Endothelial cell of umbilical vein (primary cell): ENCODE results near the gene KCNJ3. TPM values are rescaled to one million over a fixed set of nuclear protein-coding genes. Genes with fewer than 3 reads are reported as not detected.

Experiments used
- BruUV-seq: library from RNA; stranded (reverse); fragments of 400-500 nt; replicated peaks from 2 replicates; lab custom pipeline; 2021; lab: Mats Ljungman, UMichigan
- CTCF ChIA-PET: fragments of 300-600, 350-600 bp; sonication (Branson Sonifier 250); formaldehyde crosslinking; loops from one replicate; lab custom pipeline; 2021; ENCODE audit warnings: antibody characterized with exemption, inconsistent platforms; lab: Charles Lee
- POLR2A ChIA-PET: fragments of 300-600, 350-600 bp; sonication (Branson Sonifier 250); formaldehyde crosslinking; loops from one replicate; lab custom pipeline; 2021; ENCODE audit warnings: antibody characterized with exemption, inconsistent platforms; lab: Charles Lee
- DNase-seq: peaks from one replicate; pipeline ENCODE4 v3.0.0-alpha.2; 2011; ENCODE audit warnings: low read depth, low spot score
- FAIRE-seq: peaks from 2 replicates; lab custom pipeline; 2011; peaks lifted over from hg19 to GRCh38; lab: Jason Lieb, UNC
- H2AFZ ChIP-seq: 2 replicates; pipeline ENCODE4 v1.6.0; 2012; ENCODE audit warnings: low read depth, low read length, control low read depth, inconsistent platforms
- H3K27ac ChIP-seq: 2 replicates; pipeline ENCODE4 v1.5.1; 2011; ENCODE audit warnings: low read depth, mild to moderate bottlenecking, control low read depth, low read length, moderate library complexity; ENCODE audit not compliant: insufficient read depth
- H3K27me3 ChIP-seq, 2 experiments: 2 replicates each; pipeline versions ENCODE4 v1.6.0 to v1.6.1; 2011; ENCODE audit warnings: low read length in 2 of 2, mixed read lengths in 1 of 2; ENCODE audit not compliant: control insufficient read depth in 2 of 2, insufficient read depth in 2 of 2
- H3K36me3 ChIP-seq, 2 experiments: 2 replicates in 1 of 2; 3 replicates in 1 of 2; pipeline ENCODE4 v1.5.1; 2011; ENCODE audit warnings: low read length in 2 of 2, mild to moderate bottlenecking in 1 of 2, moderate library complexity in 1 of 2; ENCODE audit not compliant: control insufficient read depth in 2 of 2, insufficient read depth in 2 of 2; ENCODE audit errors: extremely low read depth in 1 of 2
- H3K4me1 ChIP-seq: 3 replicates; pipeline ENCODE4 v1.5.1; 2011; ENCODE audit warnings: mild to moderate bottlenecking, low read length; ENCODE audit not compliant: control insufficient read depth, insufficient read depth; ENCODE audit errors: extremely low read depth
- H3K4me2 ChIP-seq: 2 replicates; pipeline ENCODE4 v1.6.1; 2011; ENCODE audit warnings: low read length, control low read depth, mixed read lengths; ENCODE audit not compliant: insufficient read depth
- H3K4me3 ChIP-seq, 3 experiments: fragments of 200-600 bp in 1 of 3; sonication (generic), shearing (Covaris generic) in 1 of 3; replicated peaks in 1 of 3; 2 replicates each; pipeline ENCODE4 v1.5.1; 2011 to 2016; ENCODE audit warnings: control low read depth in 3 of 3, low read length in 3 of 3, mild to moderate bottlenecking in 2 of 3, inconsistent platforms in 1 of 3, low read depth in 1 of 3, moderate library complexity in 1 of 3; ENCODE audit not compliant: insufficient read depth in 1 of 3
- H3K79me2 ChIP-seq: 2 replicates; pipeline ENCODE4 v1.6.0; 2012; ENCODE audit warnings: low read length, inconsistent platforms; ENCODE audit not compliant: control insufficient read depth, insufficient read depth
- H3K9ac ChIP-seq: replicated peaks from 2 replicates; pipeline ENCODE3; 2011; ENCODE audit warnings: low read length, control low read depth; ENCODE audit not compliant: insufficient read depth; ENCODE audit errors: extremely low read depth
- H3K9me1 ChIP-seq: replicated peaks from 3 replicates; pipeline ENCODE4 v1.6.0; 2011; ENCODE audit warnings: mild to moderate bottlenecking, low read length; ENCODE audit not compliant: control insufficient read depth, insufficient read depth; ENCODE audit errors: extremely low read depth
- H3K9me3 ChIP-seq: replicated peaks from 2 replicates; pipeline ENCODE4 v1.5.1; 2012; ENCODE audit warnings: low read length, inconsistent platforms; ENCODE audit not compliant: control insufficient read depth, insufficient read depth
- H4K20me1 ChIP-seq: replicated peaks from 2 replicates; pipeline ENCODE3; 2011; ENCODE audit warnings: mild to moderate bottlenecking, low read length; ENCODE audit not compliant: control insufficient read depth, insufficient read depth; ENCODE audit errors: extremely low read depth
- EZH2 ChIP-seq: IDR thresholded peaks from 2 replicates; pipeline ENCODE4 v1.6.1; 2012; ENCODE audit warnings: borderline replicate concordance, low read depth, mild to moderate bottlenecking, moderate library complexity, low read length, inconsistent platforms; ENCODE audit not compliant: severe bottlenecking
- FOS ChIP-seq: IDR thresholded peaks from 2 replicates; pipeline ENCODE4 v1.6.1; 2011; ENCODE audit warnings: mild to moderate bottlenecking, low read length, moderate library complexity, borderline replicate concordance; ENCODE audit not compliant: insufficient read depth
- GATA2 ChIP-seq: IDR thresholded peaks from 2 replicates; pipeline ENCODE4 v1.7.0; 2011; ENCODE audit warnings: low read depth, mild to moderate bottlenecking, moderate library complexity, mixed read lengths, low read length; ENCODE audit not compliant: insufficient read length, insufficient read depth
- JUN ChIP-seq: IDR thresholded peaks from 2 replicates; pipeline ENCODE4 v1.6.1; 2011; ENCODE audit warnings: borderline replicate concordance, low read depth; ENCODE audit not compliant: insufficient read length, insufficient read depth
- MYC ChIP-seq: IDR thresholded peaks from one replicate; pipeline ENCODE4 v1.6.1; 2011; ENCODE audit warnings: mild to moderate bottlenecking, low read depth, low read length
- POLR2A ChIP-seq: IDR thresholded peaks from 2 replicates; pipeline ENCODE4 v1.6.1; 2012; ENCODE audit warnings: low read depth, mild to moderate bottlenecking, control low read depth, low read length
- POLR2AphosphoS5 ChIP-seq: IDR thresholded peaks from 2 replicates; pipeline ENCODE4 v1.6.1; 2012; ENCODE audit warnings: low read depth, mild to moderate bottlenecking, control low read depth, low read length, moderate library complexity; ENCODE audit not compliant: insufficient read depth
- dilution Hi-C: fragments of 300-500 bp; cut with MboI; formaldehyde crosslinking; loops from one replicate; pipeline ENCODE4 v1.15.0; 2019; ENCODE audit warnings: low sequenced_read_pairs; ENCODE audit not compliant: extremely low pct_ligation_motif_present
- intact Hi-C: fragments of 100-400 bp; cut with micrococcal nuclease; formaldehyde crosslinking; loops from one replicate; pipeline ENCODE4 v1.10.0; 2022
- polyA plus RNA-seq, 4 experiments: library from polyadenylated mRNA; depleted of rRNA in 3 of 4; stranded (reverse) in 3 of 4; unstranded in 1 of 4; fragments of >200 nt; gene quantifications; 2 replicates each; pipeline versions ENCODE4 v1.2.1 to v1.2.3, GENCODE V29; 2011 to 2012; ENCODE audit warnings: missing spikeins in 1 of 4
- total RNA-seq: library from RNA; stranded (reverse); gene quantifications from 2 replicates; pipeline ENCODE4 v1.2.3, GENCODE V29; 2021
- TF ChIP-seq, protein P1 (sequence below): IDR thresholded peaks from 2 replicates; pipeline ENCODE4 v1.6.1; 2011; ENCODE audit not compliant: insufficient read depth, insufficient read length
- TF ChIP-seq, protein P2 (sequence below), 2 donors: IDR thresholded peaks; 1 replicate in 1 of 2; 2 replicates in 1 of 2; pipeline ENCODE4 v1.5.1; 2011; ENCODE audit warnings: low read length in 2 of 2, mild to moderate bottlenecking in 2 of 2, moderate library complexity in 2 of 2, control low read depth in 1 of 2, inconsistent platforms in 1 of 2, low read depth in 1 of 2; ENCODE audit not compliant: insufficient read depth in 1 of 2; ENCODE audit errors: extremely low read depth in 1 of 2

Gene KCNJ3
- total and polyA plus RNA-seq, 2 donors (not counting 3 experiments of a cell fraction or from before 2014, with no cell fraction given), result not detected

DNA sequence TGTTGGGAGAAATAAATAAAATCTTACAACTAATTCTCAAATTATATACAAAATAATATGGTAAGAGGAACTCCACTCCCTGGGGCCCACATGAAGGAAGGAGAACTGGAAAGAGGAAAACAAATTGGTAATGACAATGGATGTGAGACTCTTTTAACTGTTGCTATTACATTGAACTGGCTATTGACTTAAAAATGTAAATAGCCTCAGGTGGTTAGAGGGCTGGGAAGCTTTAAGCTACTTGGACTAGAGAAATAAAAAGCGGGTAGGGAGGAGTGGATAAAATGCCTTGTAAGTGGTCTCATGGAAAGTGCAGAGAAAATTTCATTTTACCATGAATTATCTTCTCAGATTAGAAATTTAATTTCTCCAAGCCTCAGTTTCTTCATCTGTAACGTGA, 64.1 kb downstream of the KCNJ3 start:
- Histone ChIP-seq H3K4me3 (no peak overlapping the region), H3K27me3 (no peaks in the 10 kb centered on the region), H4K20me1 (no peaks in the 10 kb centered on the region), H3K36me3 (no peaks in the 10 kb centered on the region), H3K27ac (no peak overlapping the region), H3K4me1 (no peaks in the 10 kb centered on the region), H3K9ac (no peak overlapping the region), H3K79me2 (no peaks in the 10 kb centered on the region), H3K4me2 (no peak overlapping the region), H2AFZ (no peak overlapping the region), H3K9me1 (no peaks in the 10 kb centered on the region), H3K9me3 (no peaks in the 10 kb centered on the region)
- no peak for FAIRE-seq
- POLR2A ChIA-PET, result no interaction called here
- CTCF ChIA-PET, result no interaction called here
- dilution Hi-C loops, result no loop called here
- no TSS peak for BruUV-seq
- intact Hi-C loops, result no loop called here
- TF ChIP-seq, protein P1, sequence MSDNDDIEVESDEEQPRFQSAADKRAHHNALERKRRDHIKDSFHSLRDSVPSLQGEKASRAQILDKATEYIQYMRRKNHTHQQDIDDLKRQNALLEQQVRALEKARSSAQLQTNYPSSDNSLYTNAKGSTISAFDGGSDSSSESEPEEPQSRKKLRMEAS, result no peak
- TF ChIP-seq EZH2, result no peak
- no peak for DNase-seq

DNA sequence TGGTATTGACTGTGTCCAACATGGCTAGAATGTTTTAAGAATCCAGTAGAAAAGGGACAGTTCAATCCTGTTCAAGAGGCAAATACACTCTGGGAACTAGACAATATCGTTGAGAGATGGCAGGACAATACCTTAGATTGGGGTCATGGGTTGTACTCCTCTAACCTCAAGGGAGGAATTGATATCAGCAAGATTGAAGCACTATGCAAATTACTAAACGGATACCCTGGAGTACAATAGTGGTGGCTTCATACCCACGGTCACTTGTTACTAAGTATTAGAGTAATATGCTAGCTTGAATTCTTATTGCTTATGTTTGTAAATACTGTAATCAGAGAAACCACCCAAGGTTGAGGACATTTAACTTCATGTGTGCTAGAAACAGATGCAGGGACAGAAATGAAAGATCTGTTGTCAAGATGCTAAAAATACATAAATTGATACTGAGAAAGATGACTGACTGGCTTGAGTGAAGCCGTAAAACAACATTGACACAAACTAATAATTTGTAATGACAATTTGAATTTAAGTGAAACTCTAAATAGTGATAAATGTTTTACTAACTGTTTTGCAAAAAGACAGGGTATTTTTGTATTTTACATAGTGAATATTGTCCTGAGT, 73.3 kb downstream of the KCNJ3 start:
- DNase-seq, result no peak
- Histone ChIP-seq H3K79me2 (no peaks in the 10 kb centered on the region), H3K36me3 (no peaks in the 10 kb centered on the region), H3K4me3 (no peak overlapping the region), H3K9me3 (no peaks in the 10 kb centered on the region), H3K9me1 (no peaks in the 10 kb centered on the region), H3K27me3 (no peaks in the 10 kb centered on the region), H3K4me2 (no peak overlapping the region), H2AFZ (no peak overlapping the region), H3K27ac (no peak overlapping the region), H3K4me1 (no peaks in the 10 kb centered on the region), H4K20me1 (no peaks in the 10 kb centered on the region), H3K9ac (no peak overlapping the region)
- CTCF ChIA-PET, result interaction anchor here (0.5 kb wide), 1 partner anchor 54 kb away, joined by 3 read pairs; no protein-coding TSS in a partner anchor
- dilution Hi-C loops, result no loop called here
- TF ChIP-seq POLR2AphosphoS5, result no peak
- no peak for TF ChIP-seq POLR2A
- TF ChIP-seq GATA2, result no peak
- no peak for TF ChIP-seq EZH2
- no peak for TF ChIP-seq FOS
- TF ChIP-seq MYC, result no peak
- TF ChIP-seq, protein P2, sequence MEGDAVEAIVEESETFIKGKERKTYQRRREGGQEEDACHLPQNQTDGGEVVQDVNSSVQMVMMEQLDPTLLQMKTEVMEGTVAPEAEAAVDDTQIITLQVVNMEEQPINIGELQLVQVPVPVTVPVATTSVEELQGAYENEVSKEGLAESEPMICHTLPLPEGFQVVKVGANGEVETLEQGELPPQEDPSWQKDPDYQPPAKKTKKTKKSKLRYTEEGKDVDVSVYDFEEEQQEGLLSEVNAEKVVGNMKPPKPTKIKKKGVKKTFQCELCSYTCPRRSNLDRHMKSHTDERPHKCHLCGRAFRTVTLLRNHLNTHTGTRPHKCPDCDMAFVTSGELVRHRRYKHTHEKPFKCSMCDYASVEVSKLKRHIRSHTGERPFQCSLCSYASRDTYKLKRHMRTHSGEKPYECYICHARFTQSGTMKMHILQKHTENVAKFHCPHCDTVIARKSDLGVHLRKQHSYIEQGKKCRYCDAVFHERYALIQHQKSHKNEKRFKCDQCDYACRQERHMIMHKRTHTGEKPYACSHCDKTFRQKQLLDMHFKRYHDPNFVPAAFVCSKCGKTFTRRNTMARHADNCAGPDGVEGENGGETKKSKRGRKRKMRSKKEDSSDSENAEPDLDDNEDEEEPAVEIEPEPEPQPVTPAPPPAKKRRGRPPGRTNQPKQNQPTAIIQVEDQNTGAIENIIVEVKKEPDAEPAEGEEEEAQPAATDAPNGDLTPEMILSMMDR (IDR thresholded peaks at IDR 0.05; ENCODE audit: extremely low read depth in 1 of 2, insufficient read depth in 1 of 2, low read depth in 1 of 2, low read length in 2 of 2), result no peak
- no peak for TF ChIP-seq JUN
- TF ChIP-seq, protein P1, result no peak
- no peak for FAIRE-seq
- BruUV-seq, result no TSS peak
- POLR2A ChIA-PET, result no interaction called here
- intact Hi-C loops, result no loop called here
